Measurements from ENCODE around the gene OPA3.
A peak's percentile ranks its signal among the peaks of the same experiment; 100 is the strongest.

The OPA3 gene

DNA sequence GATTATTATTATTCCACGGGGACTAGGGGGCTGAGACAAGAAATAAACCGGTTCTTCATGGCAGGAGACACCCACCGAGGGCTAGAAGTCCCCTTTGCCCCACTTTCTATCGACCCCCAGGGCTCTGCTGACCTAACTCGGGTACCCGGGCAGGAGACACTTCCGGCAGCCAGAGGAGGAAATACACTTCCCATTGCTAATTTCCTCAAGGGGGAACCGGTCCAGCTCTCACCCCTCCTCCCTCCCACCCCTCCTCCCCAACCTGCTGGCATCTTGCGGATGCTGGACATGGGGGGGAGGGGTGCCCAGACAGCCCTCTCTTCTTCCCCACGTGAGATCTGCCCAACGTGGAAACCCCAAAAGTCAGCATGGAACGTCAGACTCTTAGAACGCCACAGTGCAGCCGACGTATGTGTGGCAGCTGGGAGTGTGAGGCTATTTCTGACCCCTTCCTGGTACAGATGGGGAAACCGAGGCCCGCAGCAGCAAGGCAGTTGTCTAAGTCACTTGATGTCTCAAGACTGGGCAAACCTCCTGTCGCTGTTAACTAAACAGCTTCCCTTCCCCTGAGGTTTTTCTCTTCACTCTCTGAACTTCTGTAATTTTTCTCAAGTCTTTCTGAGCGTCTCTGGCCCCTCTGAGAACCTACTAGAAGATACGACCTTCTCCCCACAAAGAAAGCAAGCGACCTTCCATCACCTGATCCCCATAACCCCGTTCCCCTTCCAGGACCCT lies 13.8 kb upstream of the OPA3 start:
- DNase-seq: no peak

DNA sequence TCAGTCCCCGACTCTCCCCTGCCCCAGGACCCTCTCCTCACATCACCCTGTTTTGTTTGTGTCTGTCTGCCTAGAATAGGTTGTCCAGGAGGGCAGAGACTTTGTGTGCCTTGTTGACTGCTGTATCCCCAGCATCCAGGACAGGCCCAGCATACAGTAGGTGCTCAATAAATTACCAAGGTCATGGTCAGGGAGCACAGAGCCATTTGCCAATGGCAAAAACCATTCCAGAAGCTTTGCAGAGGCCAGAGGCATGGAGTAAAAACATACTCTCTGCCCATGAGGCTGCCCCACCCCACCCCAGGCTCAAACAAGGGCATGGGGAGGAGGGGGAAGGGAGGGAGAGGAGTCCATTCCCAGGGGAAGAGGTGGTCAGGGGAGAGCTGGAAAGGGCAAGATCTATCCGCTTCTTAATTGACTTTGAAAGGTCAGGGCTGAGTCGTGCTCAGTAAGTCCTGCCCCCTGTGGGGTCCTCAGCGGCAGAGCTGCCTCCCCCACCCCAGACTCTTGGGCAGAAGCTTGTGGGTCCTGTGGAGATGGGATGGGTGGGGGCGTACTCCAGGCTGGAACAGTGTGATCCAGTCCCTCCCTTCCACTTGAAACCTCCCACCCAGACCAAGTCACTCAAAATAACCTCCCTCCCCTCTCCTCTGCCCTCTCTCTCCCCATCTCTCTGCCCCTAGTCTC lies 13.0 kb upstream of the OPA3 start:
- DNase-seq: no peak

GRCh38 chr19:45595814-45596213 lies 11.2 kb upstream of the OPA3 start:
- no peak for DNase-seq

- no peak for DNase-seq
Observed at GRCh38 chr19:45593520-45593919, 8.9 kb upstream of the OPA3 start.

DNA sequence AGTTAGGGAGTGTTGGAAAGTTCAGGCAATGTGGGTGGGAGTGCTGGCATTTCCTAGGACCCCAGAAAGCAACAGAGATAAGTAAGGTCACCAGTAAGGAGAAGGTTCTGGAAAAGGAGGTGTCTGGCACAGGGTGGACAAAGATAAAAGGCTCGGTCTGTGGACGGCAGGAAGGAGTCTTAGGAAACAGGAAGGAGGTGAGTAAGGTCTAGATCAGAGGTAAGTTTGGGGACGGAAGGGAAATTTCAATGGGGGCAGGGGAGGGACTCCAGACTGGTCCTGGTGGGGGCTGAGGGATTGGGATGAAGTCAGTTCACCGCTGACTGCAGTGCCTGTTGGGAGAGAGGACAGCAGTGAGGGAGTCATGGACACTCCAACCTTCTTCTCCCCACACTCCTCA lies 7.8 kb upstream of the OPA3 start:
- no peak for DNase-seq

DNA sequence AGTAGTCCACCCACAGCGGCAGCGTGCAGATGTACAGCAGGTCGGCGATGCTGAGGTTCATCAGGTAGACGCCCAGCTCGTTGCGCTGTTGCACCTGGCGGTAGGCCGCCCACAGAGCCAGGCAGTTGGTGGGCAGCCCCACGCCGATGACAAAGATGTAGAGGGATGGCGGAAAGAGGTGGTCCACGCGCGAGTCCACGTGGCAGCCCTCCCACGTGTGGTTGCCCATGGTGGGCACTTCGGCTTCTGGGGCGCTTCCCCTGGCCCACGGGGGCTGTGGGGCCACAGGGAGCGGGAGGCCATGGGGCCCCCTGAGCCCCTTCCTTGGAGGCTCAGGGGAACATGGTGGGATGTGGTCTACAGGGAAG lies 7.0 kb upstream of the OPA3 start:
- no peak for DNase-seq

GRCh38 chr19:45591004-45591637 lies 6.5 kb upstream of the OPA3 start:
- DNase-seq: peak; percentile 40

GRCh38 chr19:45590300-45591003 lies 5.8 kb upstream of the OPA3 start:
- DNase-seq: no peak

DNA sequence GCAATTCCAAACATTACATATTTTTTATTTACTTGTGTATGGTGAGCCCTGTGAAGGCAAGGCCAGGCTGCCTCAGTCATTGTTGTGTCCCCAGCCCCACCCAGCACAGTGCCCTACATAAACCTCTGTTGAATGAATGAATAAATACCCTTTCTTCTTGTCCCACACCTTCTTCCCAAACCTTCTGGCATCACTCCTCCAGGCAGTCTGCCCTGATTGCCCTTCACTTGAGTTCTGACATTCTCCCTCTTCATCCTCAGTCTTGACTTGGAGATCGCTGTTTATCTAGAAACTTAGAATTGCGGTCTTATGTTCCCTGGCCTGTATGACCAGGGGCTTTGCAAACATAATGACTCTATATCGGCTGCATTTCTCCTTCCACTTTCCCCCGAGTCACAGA lies 5.2 kb upstream of the OPA3 start:
- DNase-seq: no peak

- DNase-seq: no peak
Observed at GRCh38 chr19:45587873-45588272, 3.3 kb upstream of the OPA3 start.

DNA sequence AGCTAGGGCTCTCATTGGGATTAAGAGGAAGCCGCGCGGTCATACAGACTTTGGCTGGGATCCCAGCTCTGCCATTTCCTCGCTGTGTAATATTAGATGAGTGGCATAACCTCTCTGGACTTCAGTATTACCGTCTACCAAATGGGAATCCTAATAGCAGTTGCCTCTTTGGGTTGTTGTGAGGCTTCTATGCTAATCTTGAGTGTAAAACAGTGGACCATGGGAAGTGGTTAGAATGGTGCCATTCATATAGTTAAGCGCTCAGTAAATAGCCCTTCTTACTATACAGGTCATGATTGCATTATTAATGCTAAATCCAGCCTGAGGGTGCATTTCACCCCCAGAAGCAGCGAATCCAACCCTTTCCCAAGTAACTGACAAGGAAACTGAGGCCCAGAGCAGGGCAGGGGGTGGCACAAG lies 566 bp upstream of the OPA3 start:
- no peak for DNase-seq

DNA sequence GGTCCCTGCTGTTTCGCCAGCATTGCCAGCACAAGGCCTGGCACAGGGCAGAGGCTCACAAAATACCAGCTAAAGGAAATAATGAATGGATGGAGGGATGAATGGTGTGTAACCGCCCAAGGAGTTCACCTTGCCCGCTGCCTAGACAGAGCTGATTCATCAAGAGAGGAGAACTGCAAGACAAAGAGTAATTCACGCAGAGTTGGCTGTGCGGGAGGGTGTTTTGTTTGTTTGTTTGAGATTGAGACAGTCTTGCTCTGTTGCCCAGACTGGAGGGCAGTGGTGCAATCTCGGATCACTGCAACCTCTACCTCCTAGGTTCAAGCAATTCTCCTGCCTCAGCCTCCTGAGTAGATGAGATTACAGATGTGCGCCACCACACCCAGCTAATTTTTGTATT lies 3.0 kb downstream of the OPA3 start:
- no peak for DNase-seq

DNA sequence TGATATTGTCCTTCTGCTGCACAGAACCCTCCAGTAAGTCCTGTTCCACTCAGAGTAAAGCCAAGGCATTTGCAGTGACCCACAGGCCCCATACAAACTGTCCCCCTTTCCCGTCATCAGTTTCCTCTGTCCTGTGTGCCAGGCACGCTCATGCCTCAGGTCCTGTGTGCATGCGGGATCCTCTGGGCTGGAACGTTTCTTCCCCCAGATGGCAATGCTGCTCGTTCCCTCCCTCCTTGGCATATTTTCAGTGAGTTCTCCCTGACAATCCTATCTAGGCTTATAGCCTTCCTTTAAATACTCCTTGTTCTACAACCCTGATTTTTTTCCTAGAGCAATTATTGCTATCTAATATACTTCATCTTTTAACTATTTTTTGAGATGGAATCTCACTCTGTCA lies 5.7 kb downstream of the OPA3 start:
- no peak for DNase-seq

DNA sequence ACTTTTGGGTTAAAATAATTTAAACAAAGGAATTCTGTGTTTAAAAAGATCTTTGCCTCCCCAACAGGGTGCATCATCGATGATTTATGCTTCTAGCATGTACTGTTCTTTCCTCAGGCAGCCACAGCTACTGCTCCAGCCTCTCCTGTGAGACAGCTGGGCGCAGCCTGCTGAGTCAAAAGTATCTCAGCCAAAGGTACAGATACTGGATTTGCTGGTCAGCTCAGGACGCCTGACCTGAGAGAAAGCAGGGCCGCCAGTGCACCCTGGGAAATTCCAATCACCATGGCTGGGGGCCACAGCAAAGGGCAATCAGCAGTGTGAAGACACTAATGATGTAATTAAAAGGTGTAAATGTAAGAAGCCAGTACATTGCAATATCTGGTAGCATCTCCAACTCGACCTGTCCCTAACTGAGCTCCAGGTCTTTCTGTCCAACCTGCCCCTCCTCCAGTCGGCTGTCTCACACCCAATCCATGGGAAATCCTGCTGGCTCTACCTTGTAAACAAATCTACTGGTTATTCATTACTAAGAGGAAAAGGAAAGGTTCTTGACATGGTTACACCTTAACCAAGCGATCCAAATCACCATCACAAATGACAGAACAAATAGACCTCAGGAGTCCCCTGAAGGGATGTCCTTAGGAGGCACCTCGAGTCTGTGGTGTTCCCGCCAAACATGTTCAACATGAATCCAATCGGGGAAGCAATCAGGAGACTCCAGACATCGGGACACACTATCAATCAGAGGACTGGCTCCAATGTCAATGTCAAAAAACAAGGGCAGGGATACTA lies 7.3 kb downstream of the OPA3 start:
- peak; percentile 83 for DNase-seq

DNA sequence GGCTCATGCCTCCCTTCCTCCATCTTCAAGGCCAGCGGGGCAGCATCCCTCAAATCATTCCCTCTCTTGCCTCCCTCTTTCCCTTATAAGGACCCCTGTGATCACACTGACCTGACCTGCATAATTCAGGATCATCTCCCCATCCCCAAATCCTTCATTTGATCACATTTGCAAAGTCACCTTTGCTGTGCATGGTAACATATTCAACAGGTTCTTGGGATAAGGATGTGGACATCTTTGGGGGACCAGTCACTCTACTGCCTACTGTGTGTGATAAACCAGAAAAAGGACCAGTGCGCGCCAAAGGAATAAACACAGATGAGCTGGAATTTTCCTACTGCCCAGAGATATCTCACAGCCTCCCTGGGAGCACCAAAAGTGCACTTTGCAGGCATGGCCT lies 7.9 kb downstream of the OPA3 start:
- DNase-seq: no peak

- no peak for DNase-seq
Observed at GRCh38 chr19:45575216-45575615, 9.4 kb downstream of the OPA3 start.

- no peak for DNase-seq
Observed at GRCh38 chr19:45574526-45574925, 10.1 kb downstream of the OPA3 start.

GRCh38 chr19:45571457-45572220 lies 13.0 kb downstream of the OPA3 start:
- DNase-seq: no peak

GRCh38 chr19:45569619-45570421 lies 14.8 kb downstream of the OPA3 start:
- DNase-seq: peak; percentile 39

GRCh38 chr19:45568732-45569131 lies 15.9 kb downstream of the OPA3 start:
- peak; percentile 24 for DNase-seq

DNA sequence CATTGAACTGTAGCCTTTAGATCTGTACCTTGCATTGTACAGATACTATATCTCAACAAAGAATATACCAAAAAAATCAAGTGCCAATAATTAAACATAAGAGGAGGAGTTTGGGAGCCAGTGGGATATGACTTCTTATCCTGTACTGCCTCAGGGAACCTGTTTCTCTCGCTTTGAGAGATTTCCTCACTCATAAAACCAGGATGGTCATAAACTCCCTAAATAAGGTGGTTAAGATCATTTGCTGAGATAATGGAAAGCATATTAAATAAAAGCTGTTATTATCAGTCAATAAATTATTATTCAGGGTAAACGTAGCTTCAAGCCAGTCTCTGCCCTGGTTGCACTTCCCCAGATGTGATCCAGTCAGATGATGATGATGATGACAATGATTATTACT lies 17.0 kb downstream of the OPA3 start:
- no peak for DNase-seq
